AML-193 (cell line): ENCODE data around the gene GPR156.

Source experiments
- DNase-seq, 2 experiments: peaks; one replicate each; lab custom pipeline; 2025; lab: John Stamatoyannopoulos, UW

GPR156 gene

DNA sequence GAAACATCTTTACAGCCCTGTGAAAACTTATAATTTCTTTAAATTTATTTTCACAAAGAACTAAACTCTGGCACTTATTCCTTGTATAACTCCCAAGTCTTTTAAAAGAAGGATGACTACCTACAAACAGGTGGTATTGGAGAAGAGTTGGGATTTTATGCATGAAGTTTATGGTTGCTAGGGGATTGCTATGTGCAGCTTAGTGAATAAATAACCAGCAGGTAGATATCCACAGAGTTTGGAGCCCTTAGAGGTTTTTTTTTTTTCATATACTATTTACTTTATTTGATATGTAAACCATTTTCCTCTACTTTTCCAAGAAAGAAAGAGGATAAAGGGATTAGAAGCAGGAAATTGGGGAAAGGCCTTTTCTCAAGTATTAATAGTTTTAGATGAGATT, 91.5 kb downstream of the GPR156 start:
- DNase-seq: no peak

DNA sequence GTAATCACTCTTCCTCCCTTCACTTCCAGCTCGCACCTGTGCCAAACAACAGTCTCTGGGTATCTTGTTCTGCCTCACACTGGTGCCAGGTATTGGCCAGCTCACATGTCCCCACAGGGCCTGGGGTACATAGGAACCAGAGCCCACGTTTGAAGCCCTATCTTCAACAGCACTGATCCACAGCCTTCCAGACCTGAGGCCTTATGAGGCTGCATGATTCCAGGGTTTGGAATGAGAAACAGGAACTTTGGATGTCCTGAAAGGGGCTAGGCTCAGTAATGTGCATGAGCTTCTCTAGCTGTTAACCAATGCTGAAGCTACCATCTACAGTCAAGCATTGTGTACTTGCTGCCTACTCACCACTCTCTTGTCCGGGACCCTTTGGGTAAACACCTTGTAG, 92.4 kb downstream of the GPR156 start:
- DNase-seq: no peak

DNA sequence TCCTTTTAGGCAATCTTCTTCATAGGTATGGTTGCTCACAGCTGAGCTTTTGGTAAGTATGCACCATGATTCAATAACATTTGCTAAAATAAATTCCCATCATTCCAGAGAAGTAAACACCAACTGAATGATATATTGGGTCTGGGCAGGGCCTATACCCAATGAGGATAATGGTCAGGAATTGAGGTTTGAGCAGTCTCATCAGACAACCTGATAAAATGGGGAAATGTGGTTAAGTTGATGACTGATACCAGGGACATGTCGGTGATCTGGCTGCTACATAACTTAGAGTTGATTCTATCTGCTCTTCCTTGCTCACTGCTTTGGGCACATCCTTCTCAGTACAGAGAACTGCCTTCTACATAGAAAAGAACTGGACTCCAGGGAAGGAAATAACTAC, 92.9 kb downstream of the GPR156 start:
- no peak for DNase-seq

DNA sequence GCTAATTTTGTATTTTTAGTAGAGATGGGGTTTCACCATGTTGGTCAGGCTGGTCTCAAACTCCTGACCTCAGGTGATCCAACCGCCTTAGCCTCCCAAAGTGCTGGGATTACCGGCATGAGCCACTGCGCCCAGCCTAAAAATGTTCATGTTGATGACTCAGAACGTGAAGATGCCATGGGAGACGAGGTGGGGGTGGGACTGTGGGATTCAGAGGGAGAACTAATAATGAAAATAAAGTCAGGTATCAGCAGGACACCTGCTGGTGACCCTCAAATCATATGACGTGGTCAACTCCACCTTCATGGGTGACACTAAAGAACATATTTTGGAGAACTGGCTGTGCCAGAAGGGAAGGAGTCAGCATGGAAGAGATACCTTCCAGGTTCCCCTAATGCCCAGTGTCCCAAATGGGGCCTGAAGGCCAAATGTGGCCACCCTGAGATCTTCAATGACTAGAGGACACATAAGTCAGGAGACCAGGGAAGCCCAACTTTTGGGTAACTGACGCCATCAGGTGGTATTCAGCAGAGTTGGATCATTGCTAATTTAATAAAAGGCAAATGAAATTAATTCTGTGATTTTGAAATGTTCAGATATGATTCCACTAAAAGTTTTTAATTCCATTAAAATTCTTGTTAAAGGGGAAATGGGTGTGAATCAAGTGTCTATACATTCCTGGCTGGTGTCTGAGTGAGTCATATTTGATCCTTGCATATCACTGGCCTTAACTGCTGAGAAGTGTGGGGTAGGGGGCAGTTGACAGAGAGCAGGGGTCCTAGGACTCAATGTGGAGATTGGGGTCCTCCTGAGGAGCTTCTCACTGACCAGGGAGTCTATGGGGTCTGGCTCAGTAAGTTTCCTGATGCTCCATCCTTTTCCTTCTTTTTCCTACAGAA, 102.2 kb downstream of the GPR156 start:
- peak; percentile 27 to 69 for DNase-seq

DNA sequence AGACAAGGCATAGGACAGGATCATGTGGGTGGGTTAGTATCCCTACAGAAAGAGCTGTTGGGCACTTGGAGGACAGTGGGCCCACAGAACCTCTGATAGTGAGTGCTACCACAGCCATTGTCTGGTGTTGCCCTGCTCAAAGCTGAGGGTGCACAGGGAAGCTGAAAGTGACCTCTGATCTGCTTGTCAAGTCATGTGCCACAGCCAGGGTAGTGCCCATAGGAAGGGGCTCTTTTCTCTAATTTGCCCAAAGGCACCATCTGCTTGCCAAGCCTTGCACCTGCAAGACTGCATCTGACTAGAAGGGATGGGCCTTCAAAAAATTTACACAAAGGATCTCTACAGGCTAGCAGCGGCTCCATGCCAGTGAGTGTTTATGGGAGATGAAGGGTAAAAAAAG, 103.4 kb downstream of the GPR156 start:
- DNase-seq: no peak

DNA sequence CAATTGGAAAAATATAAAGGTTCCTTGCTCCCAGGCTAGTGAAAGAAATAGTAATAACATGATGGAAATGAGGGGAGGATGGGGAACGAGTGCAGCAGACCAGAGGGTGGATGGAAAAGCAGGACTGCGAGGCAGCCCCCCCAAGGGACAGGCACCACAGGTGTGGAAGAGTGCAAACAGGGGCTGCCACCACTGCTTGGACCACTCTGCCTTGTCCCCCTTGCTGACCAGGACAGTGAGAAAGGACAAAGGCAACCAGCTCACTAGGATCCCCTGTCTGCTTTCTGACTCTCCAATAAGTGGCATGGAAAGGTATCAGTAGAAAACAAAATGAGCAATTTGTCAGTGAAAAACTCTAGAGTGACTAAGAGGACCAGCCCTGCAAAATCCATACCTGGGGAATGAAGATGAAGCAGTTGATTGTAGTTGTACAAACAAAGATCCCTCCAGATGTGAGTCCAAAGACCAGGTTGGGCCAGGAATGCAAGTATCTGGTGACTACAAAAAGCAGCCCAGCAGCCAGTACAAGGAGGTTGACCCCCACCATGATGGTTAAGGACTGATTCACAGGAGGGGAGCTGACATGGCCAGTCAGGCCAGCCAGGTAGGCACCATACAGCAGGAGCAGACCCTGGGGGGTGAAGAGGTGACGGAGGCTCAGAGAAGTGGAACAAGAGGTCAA, 104.2 kb downstream of the GPR156 start:
- DNase-seq: no peak

DNA sequence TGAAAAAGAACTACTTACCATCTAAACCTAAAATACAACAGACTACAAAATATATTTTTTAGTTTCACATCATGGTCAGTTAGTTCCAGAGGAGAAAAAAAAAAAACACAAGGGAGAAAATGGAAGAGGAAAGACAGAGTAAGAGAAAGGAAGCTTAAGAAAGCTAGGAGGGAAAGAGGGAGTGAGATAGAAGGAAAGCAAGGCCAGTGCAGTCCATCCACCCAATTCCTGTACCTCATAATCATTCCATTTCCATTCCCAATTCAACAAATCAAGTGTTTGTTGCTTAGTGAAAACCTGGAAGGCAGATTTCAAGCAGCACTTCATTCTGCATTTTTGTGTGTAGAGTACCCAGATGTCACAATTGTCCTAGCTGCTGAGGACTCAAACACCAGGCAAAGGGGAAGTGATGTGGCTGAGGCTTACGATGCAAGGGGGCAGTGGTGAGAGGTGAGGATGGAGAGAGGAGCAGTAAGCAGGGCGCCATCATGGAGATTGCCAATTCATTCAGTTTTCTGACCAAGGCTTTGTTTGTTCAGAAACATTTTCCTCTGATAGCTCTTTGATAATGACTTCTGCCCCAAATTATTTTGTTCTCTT, 107.2 kb downstream of the GPR156 start:
- peak; percentile 84 to 88 for DNase-seq

DNA sequence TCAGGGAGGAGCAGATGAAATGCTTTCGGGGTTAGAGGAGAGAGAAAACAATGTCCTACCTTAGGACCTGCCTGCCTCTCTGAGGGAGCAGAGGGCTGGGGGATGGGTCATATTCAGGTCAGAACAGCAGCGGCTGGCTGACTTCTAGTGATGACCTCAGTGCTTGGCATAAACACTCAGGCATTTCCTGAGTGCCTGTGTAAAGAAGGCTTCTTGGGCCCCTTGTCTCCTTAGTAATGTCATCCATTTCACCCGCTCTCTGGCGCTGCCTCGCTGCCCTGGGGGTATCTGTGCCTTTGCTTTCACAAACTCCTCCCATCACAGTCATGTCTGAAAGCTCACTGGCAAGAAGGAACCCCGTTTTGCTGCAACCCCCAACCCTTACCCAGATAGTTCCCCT, 107.9 kb downstream of the GPR156 start:
- DNase-seq: no peak

DNA sequence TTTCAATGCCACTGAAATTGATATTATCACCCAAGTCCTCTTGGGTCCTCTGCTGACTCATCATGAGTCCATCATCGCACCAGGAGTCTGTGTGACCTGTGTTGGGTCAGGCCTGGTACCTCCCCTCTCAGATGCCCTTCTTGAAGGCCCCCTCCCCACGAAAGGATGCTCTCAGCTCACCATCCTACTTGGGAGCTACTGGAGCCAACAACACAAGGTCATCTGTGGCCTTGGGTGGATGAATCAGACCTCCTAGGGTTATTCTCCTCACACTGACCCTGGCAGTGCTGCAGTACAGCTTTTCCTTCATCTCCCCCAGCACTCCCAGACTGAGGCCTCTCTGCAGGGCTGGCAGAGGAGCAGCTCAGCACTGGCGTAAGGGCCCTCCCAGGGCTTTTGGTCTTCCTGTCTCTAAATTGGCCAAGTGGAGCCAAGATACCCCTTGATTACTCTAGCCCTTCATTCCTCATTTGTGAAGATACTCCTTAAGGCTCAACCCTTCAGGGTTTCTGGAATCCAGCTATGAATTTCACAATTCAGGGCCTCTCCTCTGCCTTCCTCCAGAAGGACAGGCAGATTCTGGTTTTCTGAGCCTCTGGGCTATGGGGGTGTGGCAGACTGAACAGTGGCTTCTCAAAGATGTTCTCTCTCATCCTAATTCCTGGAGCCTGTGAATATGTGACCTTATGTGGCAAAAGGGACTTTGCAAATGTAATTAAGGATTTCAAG, 110.0 kb downstream of the GPR156 start:
- no peak for DNase-seq

DNA sequence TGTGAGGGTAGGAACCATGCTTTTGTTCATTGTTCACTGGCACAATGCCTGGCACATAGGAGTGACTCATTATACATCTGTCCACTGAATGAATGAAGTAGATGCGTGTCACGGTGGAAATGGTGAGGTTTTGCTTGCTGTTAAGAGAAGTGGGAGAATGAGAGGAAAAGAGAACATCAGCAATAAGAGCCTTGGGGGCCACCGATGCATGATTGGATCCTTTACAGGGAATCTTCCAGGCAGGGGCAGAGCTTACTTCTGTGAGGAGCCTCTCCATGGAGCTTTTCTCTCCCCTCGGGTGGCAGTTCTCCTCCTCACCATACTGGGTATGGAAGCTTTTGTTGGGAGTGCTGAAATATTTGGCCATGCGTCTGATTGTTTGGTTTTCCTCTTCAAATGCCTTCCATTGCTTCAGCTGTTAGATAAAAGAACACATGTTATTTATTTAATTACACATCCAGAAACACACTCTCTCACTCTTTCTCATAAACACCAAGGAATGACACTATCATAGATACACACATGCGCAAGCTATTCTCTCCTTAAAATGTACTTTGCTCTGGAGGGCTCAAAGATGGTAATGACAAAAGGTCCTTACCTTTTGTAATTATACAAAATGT, 111.9 kb downstream of the GPR156 start:
- DNase-seq: no peak

DNA sequence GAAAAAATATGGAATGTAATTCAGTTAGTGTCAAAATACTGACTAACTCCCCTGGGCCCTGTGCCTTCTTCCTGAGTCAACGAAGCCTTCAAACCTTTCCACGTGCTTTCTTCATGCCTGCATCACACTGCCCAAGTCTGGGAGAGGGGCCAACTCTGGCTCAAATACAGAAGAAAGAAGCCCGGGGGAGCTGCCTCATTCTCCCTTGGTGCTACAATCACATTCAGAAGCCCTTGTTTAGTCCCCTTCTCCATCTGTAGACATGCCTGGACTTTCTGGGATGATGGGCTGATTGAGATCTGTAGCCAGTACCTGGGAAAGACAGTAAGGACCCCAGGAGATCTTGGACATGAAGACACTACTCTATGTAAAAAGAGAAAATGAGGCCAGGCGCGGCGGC, 113.0 kb downstream of the GPR156 start:
- DNase-seq: no peak

DNA sequence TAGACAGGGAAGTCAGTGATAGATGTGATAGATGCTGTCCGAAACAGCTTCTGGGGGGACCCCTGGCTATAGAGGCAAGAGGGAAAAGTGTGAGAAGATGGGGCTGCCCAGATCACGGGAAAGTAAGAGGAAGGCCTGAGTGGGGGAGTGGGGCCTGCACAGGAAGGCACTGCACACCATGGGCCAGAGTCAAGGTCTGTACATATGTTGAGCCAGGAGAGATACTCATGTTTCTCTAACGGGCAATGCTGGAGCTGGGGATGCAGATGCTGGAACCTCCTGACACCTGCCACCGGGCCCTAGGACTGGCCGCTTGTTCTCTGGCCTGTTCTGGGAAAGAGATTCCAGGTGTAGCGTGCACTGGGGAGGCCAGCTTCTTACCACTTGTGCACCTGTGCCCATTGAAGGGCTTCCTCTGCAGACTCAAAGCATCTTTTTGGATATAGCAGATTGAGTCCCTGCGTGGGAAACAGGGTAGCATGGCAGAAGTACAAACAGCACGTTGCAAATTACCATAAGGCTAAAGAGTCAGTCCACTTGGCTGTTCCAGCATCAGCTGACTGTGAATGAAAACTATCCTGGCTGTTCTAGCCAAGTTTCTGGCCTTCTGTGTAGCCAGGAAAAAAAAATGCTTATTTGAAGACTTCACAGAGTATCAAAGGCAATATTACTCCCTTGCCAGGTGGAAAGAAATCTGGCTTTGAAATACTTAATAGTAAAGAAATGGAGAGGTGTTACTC, 113.7 kb downstream of the GPR156 start:
- DNase-seq: no peak

DNA sequence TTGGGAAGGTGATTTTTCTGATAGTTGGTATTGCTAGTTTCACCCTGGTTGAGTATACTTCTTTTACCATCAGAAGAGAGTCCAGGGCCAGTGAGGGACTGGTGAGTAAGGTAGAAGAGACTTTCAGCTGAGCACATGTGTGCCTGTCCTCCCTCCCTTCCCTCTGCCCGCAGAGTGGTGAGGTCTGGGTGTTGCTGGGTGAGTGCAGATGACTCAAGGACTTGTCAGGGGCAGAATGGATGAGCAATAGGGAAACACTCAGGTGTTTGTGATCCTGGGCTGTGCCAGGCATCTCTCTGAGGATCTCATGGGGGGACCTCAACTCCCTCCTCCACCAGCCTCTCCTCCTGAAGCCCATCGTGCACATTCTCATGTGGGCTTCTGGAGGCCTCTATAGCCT, 114.8 kb downstream of the GPR156 start:
- DNase-seq: no peak

DNA sequence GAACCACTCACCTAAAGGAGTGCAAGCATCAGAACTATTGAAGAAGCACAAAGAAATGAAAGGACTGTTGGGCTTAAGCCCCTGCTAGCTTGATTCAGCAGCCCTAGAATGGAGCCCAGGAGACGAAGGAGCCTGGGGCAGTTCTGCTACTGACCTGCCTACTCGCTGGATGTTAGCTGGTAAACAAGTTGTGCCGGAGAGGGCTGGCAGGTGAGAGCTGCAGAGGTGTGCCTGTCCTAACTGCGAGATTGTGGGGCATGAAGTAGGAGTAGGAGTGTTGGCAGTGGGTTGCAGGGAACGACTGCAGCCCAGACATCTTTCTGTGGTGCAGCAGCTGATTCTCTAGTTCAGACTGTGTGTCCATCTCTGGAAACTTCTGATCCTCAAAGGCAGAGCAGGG, 115.6 kb downstream of the GPR156 start:
- no peak for DNase-seq

DNA sequence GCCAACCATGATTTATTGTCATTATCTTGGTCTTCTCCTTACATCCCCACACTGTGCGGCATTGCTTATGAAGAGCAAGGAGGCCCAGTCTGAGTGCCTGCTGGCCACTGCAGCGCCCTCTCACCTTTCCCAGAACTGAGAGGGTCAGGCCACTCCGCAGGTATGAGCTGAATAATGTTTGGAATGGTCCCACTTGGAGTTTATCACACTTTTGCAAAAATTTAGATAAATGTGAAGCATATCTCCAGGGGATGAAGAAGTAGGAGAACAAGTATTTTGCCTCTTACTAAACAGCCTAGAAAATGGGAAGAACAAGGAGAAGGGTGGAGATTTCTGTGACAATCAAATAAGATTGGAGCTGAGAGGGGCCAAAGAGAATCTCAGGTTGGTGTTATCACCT, 116.4 kb downstream of the GPR156 start:
- no peak for DNase-seq

DNA sequence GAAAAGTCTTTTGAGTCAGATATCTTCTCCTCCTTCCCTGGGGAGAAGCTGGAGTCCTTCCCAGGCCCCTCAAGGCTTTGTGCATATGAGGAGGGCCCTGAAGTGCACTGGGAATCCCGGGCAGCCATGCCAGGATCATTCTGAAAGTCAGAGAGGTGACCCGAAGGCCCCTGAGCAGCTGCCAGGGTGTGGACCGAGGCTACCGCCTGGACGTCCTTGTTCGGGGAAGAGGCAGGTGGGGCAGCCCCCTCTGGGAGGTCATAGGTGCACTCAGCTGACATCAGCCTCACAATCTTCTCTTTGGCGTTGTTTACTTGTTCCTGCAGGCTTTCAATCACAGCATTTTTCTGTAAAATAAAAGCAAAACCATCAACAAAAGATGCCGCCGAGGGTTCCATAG, 117.0 kb downstream of the GPR156 start:
- no peak for DNase-seq

DNA sequence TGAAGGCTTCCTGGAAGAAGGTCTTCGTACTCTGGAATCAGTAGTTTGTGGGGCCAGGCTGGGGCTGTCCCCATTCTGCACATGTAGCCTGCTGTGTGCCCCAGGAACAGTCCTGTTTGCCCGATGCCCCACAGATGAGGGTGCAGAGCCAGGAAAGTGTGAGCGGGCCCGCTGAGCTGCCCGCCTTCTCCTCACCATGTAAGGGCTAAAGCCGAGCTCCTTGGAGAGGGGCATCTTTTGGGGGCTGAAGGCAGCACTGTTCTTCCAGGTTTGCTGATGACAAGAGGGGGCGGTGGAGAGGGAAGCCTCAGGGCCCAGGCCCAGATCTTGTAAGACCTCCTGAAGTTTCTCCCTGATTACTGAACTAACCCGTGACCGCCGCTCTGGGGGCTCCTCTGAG, 117.5 kb downstream of the GPR156 start:
- no peak for DNase-seq

DNA sequence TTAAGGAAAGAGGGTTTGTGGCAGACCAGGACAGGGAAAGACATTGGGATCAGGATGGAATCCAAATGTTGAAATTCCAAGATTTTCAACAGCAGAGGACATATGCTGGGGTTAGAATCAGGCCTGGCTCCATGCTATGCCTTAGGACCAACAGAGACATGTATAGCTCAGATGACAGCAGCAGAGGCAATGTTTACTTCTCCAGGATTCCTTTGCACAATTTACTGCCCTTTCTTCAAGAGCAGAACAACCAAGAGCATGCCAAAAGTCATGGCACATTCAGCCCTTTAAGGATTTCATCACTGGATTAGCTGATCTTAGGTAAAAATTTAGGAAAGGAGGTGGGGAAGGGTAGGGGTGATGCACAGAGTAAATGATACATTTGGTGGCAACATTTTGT, 121.2 kb downstream of the GPR156 start:
- no peak for DNase-seq

DNA sequence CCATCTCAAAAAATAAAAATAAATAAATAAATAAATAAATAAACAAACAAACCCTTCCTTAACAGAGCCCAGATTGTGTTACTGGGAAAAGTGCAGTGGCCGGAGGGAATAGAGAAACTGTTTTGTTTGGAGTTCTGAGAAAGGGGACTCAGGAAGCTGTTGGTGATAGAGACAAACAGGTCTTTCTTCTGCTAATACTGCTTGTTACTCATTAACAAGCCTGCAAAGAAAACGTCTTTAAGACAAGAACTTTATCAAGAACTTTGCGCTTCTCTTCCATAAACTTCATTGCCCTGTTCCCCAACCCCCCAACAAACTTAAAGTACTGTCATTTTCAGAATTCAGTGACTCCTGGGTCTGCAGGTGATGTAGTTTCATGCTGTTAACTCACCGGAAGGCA, 122.0 kb downstream of the GPR156 start:
- no peak for DNase-seq

DNA sequence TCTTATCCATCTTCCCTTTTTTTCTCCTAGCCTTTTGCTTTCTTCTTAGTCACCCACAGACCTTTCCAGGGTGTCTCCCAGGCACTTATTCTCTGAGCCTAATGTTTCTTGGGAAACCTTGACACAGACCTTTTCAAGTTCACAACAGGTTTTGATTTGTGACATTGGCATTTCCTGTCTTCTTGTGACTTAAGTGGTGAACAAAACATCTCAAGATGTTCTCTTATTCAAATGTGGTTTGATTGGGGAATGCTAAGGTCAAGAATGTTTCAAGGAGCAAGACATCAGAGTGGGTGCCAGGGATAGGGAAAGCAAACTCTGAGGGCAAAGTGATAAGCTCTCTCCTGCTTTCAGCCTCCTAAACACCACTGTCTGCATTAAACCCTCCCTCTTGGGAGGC, 122.6 kb downstream of the GPR156 start:
- no peak for DNase-seq

DNA sequence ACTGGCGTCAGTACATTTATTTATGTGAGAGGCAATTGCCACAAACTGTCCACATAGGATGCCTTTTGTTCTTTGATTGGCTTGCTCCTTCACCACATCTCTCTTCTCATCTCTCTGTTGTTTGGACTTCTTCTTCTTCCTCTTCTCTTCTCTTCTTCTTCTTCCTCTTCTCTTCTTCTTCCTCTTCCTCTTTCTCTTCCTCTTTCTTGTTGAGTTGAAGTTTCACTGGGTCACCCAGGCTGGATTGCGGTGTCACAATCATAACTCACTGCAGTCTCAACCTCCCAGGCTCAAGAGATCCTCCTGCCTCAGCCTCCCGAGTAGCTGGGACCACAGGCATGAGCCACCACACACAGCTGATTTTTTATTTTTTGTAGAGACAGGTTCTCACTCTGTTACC, 123.1 kb downstream of the GPR156 start:
- DNase-seq: peak; percentile 69 to 78
